DMS 273 (cell line): ENCODE data around the gene DCAF11.
"Not testable (repeated sequence)": the region's sequence is repeated elsewhere in the genome, so short reads cannot be mapped to it uniquely, and the experiment has no call there.

Experiments
- DNase-seq: peaks from one replicate; lab custom pipeline; 2025; ENCODE audit not compliant: unreplicated experiment; lab: John Stamatoyannopoulos, UW

The DCAF11 gene

DNA sequence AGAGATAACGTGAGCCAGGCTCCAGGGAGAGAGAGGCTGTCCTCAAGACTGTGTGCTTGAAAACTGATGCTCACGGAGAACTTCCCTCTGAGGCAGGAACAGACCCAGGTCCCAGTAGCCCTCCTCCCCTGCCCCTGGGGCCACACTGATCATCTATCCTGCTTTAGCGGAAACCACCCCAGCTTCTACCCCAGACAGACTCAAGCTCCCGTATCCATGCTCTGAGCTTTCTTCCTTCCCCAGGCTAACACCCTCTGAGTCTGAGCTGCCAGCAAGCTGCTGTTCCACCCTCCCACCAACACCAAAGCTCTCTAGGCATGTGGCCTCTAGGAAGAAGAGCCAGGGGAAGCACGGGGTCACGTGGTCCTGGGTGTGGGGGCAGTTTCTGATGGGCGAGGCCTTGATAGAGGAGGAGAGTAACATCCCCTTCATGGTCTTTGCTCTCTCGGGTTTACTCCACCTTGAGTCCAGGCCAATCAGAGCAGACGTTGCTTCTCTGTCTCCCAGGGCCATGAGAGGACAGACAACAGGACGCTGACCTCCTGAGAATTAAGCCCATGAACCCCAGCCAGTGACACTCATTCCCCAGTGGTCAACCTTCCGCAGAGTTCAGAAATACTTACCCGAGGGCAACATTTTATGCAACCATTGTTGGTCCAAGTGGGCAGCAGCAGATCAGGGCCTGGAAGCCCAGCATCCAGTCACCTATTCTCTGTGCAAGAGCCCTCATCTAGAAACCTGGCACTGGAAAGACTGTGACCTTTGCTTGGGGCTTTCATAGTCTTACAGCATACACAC is 19.1 kb upstream of the DCAF11 start:
- DNase-seq = peak; percentile 55

DNA sequence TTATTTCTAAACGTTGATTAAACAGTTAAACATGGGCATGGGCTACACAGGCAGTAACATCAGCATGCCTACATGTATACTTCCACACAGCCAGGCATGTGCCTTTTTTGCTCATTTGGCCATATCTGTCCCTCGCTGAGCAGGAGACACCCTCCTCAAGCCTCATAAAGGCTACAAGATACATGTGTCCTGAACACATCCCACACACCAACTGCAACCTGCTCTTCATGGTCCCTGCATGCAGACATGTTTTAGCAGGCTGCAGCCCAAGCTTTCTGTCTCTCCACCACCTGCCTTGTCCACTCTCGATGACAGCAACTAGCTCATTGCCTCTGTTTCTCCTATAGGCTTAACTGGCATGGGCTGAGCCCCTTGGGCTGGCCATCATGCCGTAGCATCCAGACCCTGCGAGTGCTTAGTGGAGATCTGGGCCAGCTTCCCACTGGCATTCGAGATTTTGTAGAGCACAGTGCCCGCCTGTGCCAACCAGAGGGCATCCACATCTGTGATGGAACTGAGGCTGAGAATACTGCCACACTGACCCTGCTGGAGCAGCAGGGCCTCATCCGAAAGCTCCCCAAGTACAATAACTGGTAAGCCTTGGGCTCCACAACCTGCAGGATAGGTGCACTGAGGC is 17.9 kb upstream of the DCAF11 start:
- no peak for DNase-seq

DNA sequence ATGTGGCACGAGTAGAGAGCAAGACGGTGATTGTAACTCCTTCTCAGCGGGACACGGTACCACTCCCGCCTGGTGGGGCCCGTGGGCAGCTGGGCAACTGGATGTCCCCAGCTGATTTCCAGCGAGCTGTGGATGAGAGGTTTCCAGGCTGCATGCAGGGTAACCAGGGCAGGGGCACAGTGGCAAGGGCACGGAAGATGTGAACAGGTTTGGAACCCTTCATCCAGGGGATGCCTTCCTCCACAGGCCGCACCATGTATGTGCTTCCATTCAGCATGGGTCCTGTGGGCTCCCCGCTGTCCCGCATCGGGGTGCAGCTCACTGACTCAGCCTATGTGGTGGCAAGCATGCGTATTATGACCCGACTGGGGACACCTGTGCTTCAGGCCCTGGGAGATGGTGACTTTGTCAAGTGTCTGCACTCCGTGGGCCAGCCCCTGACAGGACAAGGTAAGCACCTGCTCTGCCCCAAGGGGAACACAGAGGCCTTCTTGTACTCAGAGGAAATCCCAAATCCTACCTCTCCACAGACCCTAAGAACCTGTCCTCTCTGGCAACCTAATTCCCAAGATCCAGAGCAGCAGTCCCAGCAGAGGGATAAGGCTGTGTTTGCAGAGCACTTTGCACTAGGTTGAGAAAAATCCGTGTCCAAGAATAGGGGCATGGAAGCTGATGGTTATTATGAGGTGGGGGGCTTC is 16.2 kb upstream of the DCAF11 start:
- DNase-seq = no peak

DNA sequence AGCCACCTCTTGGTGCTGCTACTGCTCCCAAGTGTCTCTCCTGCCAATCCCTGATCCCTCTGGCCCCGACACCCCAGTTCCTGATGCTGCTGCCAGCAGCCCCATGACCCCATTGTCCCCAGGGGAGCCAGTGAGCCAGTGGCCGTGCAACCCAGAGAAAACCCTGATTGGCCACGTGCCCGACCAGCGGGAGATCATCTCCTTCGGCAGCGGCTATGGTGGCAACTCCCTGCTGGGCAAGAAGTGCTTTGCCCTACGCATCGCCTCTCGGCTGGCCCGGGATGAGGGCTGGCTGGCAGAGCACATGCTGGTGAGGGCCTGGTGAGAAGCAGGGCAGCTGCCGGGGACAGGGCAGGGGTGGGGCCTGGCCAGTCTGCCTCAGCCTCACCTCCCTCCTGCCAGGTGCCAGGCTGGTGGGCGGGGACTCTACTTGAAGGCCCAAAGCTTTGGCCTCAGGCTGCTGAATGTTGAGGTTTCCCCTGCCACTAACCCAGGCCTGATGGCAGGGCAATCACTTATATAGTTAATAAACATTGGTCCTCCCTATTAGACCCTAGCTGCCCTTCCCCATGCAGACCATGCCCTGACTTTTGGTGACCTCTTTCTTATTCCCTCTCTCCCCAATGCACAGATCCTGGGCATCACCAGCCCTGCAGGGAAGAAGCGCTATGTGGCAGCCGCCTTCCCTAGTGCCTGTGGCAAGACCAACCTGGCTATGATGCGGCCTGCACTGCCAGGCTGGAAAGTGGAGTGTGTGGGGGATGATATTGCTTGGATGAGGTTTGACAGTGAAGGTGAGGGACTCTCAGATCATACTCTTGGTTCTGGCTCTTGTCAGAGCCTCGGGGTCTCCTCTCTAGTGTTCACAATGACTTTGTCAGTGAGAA is 15.4 kb upstream of the DCAF11 start:
- no peak for DNase-seq

DNA sequence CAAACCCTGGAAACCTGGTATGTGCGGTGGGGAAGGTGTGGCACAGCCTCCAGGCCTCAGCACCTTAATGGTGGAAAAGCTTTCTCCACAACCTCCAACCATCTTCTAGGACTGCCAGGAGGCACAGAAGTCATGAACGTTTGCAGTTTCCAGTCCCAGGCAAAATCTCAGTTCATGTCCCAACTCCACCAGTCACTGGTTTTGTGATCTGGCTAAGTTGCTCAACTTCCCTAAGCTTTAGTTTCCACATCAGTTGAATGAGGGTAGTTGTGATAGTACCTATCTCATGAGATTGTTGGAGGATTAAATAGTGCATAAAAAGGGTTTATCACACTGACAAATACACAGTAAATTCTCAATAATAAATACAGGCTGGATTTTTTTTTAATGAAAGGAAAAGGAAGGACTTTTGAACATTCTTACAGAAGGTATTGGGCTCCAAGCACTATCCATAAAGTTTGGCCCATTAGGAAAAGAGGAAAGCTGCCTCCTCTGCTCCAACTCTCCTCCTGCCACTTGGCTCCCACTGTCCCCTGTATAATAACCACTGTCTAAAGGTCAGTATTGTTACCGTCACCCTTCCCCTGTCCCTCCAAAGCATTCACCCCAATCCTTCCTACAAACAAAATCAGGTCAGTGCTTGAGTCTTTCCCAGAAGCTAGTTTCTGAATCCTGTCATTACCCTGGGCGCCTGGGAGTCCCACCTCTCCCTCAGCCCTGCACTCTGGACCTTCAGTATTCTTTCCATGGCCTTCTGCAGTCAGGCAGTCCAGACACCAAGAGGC is 14.2 kb upstream of the DCAF11 start:
- DNase-seq = no peak

DNA sequence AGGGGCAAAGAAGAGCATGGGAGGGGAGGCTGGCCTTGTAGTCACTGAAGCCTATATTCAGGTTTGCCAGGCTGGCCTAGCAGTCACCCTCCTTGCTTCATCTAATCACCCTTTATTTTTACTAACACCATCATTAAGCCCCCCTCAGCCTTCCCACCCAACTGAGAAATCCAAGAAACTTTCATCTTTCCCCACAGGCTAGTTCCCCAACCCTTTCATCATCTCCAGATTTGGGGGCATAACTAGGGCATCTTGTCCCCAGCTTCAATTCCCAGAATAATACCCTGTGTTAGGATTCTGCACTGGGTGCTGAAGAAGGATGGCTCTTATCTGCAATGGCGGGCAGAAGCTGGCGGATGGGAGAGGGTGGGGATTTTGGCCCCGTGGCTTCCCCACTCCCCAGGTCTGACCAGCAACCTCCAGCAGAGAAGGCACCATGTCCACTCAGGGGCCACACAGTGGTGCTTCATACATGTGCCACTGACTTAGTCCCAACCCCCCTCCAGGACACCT is 13.5 kb upstream of the DCAF11 start:
- no peak for DNase-seq

DNA sequence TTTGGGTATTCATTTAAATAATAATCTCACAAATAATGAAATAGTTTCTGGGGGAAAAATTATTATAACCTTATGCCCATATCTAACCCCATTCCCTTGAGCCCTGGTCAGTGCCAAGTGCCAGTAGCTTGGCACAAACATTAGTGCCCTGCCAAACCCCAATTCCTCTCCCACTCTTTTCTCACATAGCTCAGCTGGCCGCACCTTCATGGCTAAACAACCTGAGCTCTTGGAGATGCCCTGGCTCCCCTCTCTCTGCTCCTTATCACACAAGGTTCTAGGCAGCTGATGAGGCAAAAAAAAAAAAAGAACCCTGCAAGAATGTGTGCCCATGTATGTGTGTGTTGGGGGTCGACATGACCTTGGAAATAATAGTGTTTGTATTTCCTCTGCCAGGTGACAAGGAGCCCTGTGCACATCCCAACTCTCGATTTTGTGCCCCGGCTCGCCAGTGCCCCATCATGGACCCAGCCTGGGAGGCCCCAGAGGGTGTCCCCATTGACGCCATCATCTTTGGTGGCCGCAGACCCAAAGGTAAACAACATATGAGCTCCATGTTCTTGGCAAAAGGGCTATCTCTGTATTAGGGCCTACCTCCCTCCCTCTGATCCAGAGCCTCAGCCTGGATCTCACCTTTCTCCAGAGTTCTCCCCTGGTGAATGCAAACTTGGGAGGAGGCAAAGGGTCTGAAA is 12.1 kb upstream of the DCAF11 start:
- DNase-seq = no peak

DNA sequence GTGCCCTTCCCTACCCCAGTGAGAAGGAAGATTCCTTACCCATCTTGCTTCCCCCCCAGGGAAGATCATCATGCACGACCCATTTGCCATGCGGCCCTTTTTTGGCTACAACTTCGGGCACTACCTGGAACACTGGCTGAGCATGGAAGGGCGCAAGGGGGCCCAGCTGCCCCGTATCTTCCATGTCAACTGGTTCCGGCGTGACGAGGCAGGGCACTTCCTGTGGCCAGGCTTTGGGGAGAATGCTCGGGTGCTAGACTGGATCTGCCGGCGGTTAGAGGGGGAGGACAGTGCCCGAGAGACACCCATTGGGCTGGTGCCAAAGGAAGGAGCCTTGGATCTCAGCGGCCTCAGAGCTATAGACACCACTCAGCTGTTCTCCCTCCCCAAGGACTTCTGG is 11.1 kb upstream of the DCAF11 start:
- no peak for DNase-seq

DNA sequence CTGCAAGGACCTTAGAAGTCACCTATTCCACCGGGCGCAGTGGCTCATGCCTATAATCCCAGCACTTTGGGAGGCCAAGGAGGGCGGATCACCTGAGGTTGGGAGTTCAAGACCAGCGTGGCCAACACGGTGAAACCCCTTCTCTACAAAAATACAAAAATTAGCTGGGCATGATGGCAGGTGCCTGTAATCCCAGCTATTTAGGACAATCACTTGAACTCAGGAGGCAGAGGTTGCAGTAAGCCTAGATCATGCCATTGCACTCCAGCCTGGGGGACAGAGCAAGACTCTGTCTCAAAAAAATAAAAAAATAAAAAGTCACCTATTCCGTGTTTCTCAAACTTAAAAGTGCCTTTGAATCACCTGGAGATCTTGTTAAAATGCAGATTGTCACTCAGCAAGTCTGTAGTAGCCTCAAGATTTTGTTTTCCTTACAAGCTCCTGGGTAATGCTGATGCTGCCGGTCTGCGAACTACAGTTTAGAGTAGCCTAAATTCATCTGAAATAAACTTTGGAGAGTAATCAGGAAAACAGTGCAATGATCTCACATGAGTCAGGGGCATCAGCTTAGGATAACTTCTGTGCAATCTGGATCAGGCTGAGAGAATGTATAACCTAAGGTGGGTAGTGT is 8.9 kb upstream of the DCAF11 start:
- not testable (repeated sequence) for DNase-seq

DNA sequence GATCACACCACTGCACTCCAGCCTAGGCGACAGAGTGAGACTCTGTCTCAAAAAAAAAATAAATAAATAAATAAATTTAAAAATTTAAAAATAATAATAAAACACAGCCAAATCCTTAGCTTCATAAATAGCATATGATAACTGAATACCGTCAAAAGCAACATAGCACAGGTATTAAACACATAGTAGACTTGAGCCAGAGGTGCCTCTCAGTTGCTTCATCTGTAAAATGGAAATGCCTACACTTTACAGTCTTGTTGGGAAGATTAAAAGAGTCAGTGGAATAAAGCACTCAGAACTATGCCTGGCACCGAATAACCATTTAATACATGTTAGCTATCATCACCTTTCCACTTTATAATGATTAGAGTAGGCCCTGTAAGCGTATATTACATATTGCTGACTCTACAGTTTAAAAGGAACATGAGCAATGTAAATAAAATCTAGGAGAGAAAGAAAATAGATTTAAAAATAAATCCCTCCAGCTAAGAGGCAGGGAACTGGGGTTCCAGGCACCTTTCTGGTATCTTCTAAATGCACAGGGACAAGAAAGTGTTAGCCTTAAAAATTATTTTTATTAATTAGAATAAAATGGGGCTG is 7.8 kb upstream of the DCAF11 start:
- no peak for DNase-seq

DNA sequence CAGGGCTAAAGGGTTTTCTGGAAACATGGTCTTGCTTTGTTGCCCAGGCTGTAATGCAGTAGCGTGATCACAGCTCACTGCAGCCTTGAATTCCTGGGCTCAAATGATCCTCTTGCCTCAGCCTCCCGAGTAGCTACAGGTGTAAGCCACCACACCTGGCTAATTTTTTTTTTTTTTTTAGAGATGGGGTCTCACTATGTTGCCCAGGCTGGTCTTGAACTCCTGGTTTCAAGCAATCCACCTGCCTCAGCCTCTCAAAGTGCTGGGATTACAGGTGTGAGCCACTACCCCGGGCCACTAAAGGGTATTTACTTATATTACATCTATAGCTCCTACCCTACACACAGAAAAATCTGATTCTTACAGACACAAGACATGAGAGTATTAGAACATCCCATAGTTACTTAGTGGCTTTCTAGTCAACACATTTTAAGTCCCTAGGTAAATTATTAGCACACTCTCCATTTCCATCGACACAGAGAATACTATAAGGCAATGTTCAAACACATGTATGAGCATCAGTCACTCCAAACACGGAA is 6.2 kb upstream of the DCAF11 start:
- no peak for DNase-seq

DNA sequence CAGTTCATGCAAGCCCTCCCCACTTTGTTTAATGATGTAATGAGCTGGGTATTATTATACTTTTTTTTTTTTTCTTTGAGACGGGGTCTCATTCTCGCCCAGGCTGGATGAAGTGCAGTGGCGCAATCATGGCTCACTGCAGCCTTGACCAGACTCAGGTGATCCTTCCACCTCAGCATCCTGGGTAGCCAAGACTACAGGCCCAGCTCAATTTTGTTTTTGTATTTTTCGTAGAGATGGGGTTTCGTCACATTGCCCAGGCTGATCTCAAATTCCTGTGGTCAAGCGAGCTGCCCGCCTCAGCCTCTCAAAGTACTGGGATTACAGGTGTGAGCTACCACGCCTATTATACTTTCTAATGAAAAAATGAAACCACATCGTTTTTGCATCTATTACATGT is 4.5 kb upstream of the DCAF11 start:
- no peak for DNase-seq

DNA sequence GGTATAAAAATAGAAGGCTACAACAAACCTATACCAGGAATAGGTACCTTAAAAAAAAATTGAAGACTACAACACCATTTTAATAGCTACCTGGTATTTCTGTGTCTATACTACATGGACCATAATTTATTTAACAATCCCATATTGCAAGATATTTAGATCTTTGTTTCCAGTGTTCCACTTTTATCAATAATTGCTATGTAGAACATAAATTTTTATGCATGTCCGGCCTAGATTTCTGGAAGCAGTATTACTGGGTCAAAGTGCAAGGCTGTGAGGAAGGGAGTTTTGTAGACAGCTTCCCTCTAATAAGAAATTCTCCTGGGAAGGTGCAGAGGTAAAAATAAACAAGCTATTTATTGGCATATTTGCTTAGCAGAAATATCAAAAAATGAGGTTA is 4.1 kb upstream of the DCAF11 start:
- no peak for DNase-seq

DNA sequence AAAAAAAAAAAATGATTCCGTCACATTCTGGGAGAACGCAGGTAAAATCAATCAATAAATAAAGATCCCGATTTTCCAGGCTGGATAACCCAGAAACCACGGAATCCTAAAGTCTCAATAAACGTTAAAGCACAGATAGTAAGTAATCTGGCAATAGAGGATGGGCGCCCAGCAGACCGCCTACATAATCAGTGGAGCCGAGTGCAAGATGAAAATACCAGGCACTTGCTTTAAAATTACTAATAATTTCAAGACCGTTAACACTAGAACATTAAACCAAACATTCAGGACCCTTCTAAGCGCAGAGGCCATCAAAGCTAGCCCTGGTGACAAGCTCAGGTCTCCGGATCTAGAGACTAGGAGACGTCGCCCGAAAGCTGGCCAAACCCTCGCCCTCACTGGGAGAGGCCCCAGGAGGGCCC is 1.2 kb upstream of the DCAF11 start:
- DNase-seq = no peak

DNA sequence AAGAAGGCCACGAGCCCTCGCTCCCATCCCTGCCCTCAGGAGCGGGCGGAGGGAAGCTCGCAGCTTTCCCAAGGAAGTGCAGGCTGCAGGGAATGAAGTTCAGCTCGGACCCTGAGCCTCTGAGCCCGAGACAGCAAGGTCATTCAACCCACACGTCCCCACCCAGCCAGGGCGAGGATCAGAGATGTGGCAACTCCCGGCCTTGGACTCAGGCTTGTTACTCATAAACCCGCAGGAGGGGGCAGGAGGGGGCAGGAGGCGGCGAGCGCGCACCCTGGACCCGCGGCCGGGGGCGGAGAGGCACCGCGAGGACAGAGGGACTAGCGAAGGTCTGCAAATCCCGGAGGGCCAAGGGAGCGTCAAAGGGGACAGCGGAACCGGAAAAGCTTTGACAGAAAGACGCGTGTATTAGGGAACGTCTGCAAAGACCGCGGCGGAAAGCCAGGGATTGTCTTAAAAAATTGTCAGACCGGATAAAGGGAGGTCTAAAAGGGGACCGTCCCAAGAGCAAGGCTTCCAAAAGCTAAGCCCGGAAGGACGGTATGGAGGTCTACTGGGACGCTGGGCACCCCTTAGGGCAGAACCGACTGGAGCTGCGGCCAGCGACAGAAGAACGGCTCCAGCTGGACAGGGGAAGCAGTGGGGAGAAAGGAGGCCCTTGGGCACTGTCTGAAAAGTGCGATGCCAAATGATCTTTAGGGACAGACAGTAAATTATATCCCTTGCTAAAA is 611 bp upstream of the DCAF11 start:
- DNase-seq = peak; percentile 94

DNA sequence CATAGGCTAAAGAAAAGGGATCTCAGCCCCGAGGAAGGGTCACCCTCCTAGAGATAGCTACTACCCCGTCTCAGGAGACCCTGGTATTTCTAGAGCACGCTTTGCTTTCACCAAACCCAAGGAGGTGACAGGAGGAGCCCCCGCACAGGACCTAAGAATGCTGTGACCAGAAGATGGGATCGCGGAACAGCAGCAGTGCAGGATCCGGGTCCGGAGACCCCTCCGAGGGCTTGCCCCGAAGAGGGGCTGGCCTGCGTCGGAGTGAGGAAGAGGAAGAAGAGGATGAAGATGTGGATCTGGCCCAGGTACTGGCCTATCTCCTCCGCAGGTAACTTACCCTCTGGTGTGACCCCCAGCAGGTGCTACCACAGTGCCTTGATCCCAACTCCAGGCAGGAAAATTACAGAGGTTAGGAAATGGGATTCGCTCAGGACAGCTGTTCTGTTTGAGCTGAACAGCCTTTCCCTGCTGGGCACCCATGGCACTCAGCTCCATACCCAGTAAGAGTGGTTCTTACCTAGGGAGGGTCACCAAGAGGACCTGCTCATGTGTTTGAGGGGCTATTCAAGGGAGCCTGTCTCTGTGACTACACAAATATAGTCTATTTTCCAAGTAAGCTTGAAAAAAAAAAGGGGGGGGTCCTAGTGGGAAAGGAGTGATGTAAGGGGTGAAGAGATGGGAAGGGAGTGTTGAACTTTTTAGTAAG is 998 bp downstream of the DCAF11 start:
- DNase-seq = no peak

DNA sequence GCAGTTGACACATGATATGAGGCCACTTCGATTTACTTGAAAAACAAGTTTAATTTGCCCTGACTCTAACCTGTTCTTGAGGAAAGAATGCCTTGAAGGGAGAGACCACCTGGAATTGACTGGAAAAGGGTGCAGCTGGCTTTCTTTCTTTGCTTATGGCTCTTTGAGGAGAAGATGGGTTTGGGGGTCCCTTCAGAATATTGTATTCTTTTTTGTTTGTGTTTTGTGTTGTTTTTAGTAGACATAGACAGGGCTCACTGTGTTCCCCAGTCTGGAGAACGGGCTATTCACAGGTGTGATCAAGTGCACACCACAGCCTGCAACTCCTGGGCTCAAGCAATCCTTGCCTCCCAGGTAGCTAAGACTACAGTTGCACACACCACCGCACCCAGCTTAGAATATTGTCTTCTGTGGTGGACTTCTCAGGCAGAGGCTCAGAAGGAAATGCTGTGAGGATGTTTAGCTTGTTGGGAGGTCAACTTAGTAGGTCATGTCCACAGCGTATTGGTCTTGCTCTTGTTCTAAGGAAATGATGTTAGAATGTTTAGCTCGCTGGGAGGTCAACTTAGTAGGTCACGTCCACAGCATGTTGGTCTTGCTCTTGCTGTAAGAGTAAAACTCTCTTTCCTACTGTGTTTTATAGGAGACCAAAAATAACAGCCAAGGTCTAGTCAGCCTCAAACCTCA is 1.7 kb downstream of the DCAF11 start:
- DNase-seq = no peak
